Smooth muscle cell (in vitro differentiated cells): ENCODE measurements around the gene VPS39. TPM values are rescaled to one million over a fixed set of nuclear protein-coding genes. Genes with fewer than 3 reads are reported as not detected.

Experiments used
- DNase-seq: peaks from one replicate; lab custom pipeline; 2025; ENCODE audit not compliant: unreplicated experiment; lab: John Stamatoyannopoulos, UW
- H2AFZ ChIP-seq: fragments of 200-600 bp; sonication (generic); 2 replicates; pipeline ENCODE4 v1.6.0; 2016; ENCODE audit warnings: antibody characterized with exemption, low read depth, mild to moderate bottlenecking
- H3F3A ChIP-seq: fragments of 200-600 bp; sonication (generic); 2 replicates; pipeline ENCODE4 v1.6.0; 2017; ENCODE audit warnings: antibody characterized with exemption, low read depth
- H3K27ac ChIP-seq: fragments of 200-600 bp; sonication (generic); 2 replicates; pipeline ENCODE4 v1.5.1; 2016; ENCODE audit warnings: low read depth, mild to moderate bottlenecking
- H3K27me3 ChIP-seq: fragments of 200-600 bp; sonication (generic); 2 replicates; pipeline ENCODE4 v1.6.1; 2016; ENCODE audit warnings: low read depth, mild to moderate bottlenecking
- H3K36me3 ChIP-seq: fragments of 200-600 bp; sonication (generic); 2 replicates; pipeline ENCODE4 v1.5.1; 2016; ENCODE audit warnings: low read depth
- H3K4me1 ChIP-seq: fragments of 200-600 bp; sonication (generic); 2 replicates; pipeline ENCODE4 v1.5.1; 2016; ENCODE audit warnings: low read depth
- H3K4me2 ChIP-seq: fragments of 200-600 bp; sonication (generic); 2 replicates; pipeline ENCODE4 v1.6.0; 2016; ENCODE audit warnings: mild to moderate bottlenecking
- H3K4me3 ChIP-seq: fragments of 200-600 bp; sonication (generic); 2 replicates; pipeline ENCODE4 v1.5.1; 2016; ENCODE audit warnings: mild to moderate bottlenecking
- H3K79me2 ChIP-seq: fragments of 200-600 bp; sonication (generic); 2 replicates; pipeline ENCODE4 v1.6.0; 2016; ENCODE audit warnings: low read depth, mild to moderate bottlenecking
- H3K9ac ChIP-seq: fragments of 200-600 bp; sonication (generic); 2 replicates; pipeline ENCODE4 v1.6.0; 2016; ENCODE audit warnings: low read depth
- H3K9me3 ChIP-seq: fragments of 200-600 bp; sonication (generic); replicated peaks from 2 replicates; pipeline ENCODE4 v1.5.1; 2016; ENCODE audit warnings: low read depth
- H4K20me1 ChIP-seq: fragments of 200-600 bp; sonication (generic); 2 replicates; pipeline ENCODE4 v1.6.0; 2016; ENCODE audit warnings: low read depth
- CTCF ChIP-seq: fragments of 200-600 bp; sonication (generic); IDR thresholded peaks from 2 replicates; pipeline ENCODE4 v1.5.1; 2017; ENCODE audit warnings: borderline replicate concordance, mild to moderate bottlenecking, antibody characterized with exemption; ENCODE audit not compliant: insufficient read depth, poor library complexity, severe bottlenecking
- WGBS: methylation state at CpG from one replicate; pipeline ENCODE4 v1.1.7; 2016; ENCODE audit warnings: low lambda C conversion rate; 5-methylcytosine and 5-hydroxymethylcytosine counted together
- polyA plus RNA-seq: library from polyadenylated mRNA; unstranded; fragments of >200 nt; fragmentation: Nextera tagmentation; extraction: Ambion mirVana; gene quantifications from 2 replicates; pipeline ENCODE4 v1.2.1, GENCODE V29; 2016
- total RNA-seq: library from RNA; depleted of rRNA; stranded (reverse); fragments of >200 nt; gene quantifications from 2 replicates; pipeline ENCODE4 v1.2.3, GENCODE V29; 2014

The VPS39 gene
- total and polyA plus RNA-seq, 2 experiments from 2014 or later, result 35.0 to 41.2 TPM

GRCh38 chr15:42141795-42142667 lies 66.1 kb downstream of the VPS39 start:
- Histone ChIP-seq H3K27me3 (peaks cover 14% of the 10 kb centered on the region), H3K4me2 (no peak overlapping the region), H3K27ac (no peak overlapping the region), H3F3A (no peaks in the 10 kb centered on the region), H3K4me1 (no peaks in the 10 kb centered on the region), H3K9ac (no peak overlapping the region), H4K20me1 (no peaks in the 10 kb centered on the region), H3K79me2 (no peaks in the 10 kb centered on the region), H3K36me3 (no peaks in the 10 kb centered on the region), H2AFZ (no peak overlapping the region), H3K9me3 (no peaks in the 10 kb centered on the region), H3K4me3 (no peak overlapping the region)
- no peak for TF ChIP-seq CTCF
- DNase-seq, result no peak
- WGBS, result 85% methylated on average over 21 of the region's 21 CpGs

DNA sequence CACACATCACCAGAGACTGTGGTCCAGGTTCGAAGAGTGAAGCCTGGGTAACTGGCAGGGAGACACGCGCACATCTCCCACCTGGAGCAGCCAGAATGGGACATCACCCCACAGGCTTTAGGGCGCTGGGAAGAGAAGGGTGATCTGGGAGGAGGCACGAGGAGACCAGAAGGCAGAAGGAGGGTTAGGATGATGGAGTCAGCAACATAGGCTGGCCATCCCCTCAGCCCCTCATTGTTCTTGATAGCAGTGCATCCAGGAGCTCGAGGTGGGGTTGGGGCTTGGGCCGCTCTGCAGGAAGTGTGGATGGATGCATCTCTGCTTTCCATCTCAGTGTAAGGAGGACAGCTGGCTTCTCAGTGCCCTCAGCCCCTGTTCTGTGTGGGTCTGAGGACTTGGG lies 66.9 kb downstream of the VPS39 start:
- Histone ChIP-seq H3K79me2 (no peaks in the 10 kb centered on the region), H3K9ac (no peak overlapping the region), H2AFZ (no peak overlapping the region), H3K36me3 (no peaks in the 10 kb centered on the region), H3K9me3 (no peaks in the 10 kb centered on the region), H4K20me1 (no peaks in the 10 kb centered on the region), H3K4me2 (no peak overlapping the region), H3K4me1 (no peaks in the 10 kb centered on the region), H3K27ac (no peak overlapping the region), H3F3A (no peaks in the 10 kb centered on the region), H3K27me3 (peaks cover 14% of the 10 kb centered on the region), H3K4me3 (no peak overlapping the region)
- TF ChIP-seq CTCF, result no peak
- WGBS, result 83% methylated on average over 7 of the region's 7 CpGs
- DNase-seq, result no peak

DNA sequence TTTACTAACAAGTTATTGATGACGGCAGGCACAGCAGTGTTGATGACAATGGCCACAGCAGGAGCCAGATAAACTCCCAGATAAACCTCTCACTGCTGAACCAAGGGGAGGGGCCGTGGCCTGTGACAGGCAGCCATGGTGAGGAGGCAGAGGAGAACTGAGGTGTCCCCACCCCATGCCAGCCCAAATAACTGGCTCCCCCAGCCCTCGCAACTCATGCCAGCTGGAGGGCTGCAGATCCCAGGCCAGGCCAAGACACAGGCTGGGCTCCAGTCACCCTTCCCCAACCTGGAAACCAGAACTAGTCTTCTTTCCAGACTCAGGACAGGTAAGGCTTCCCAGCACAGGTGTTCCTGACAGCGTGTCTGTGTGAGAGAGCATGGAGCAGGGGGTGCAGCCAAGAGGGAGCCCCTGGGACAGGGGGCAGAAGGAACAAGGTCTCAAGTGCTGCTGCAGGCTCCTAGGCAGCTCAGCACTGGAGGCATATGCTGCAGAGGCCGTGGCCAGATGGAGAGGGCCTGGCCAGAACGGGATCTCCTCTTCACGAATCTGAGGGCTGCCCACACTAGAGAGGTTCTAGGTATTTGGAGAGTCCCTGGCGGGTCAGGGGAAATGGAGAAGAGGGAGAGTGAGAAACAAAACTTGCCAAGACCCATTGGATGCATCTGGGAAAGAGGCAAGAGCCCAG lies 67.6 kb downstream of the VPS39 start:
- DNase-seq, result no peak
- H3K4me1 ChIP-seq, result no peaks in the 10 kb centered on the region
- H3K27me3 ChIP-seq, result peaks cover 14% of the 10 kb centered on the region
- no peak overlapping the region for H3K4me2 ChIP-seq
- no peaks in the 10 kb centered on the region for H3K9me3 ChIP-seq
- H2AFZ ChIP-seq, result no peak overlapping the region
- no peak overlapping the region for H3K9ac ChIP-seq
- H3K36me3 ChIP-seq, result no peaks in the 10 kb centered on the region
- 82% methylated on average over 8 of the region's 8 CpGs for WGBS
- TF ChIP-seq CTCF, result no peak
- no peaks in the 10 kb centered on the region for H4K20me1 ChIP-seq
- H3K27ac ChIP-seq, result no peak overlapping the region
- no peaks in the 10 kb centered on the region for H3F3A ChIP-seq
- no peak overlapping the region for H3K4me3 ChIP-seq
- no peaks in the 10 kb centered on the region for H3K79me2 ChIP-seq
